Epithelial cell of proximal tubule (primary cell): ENCODE results near the gene SORL1. TPM values are rescaled to one million over a fixed set of nuclear protein-coding genes. Genes with fewer than 3 reads are reported as not detected.

Source experiments
- DNase-seq: peaks from one replicate; pipeline ENCODE4 v3.0.0-alpha.2; 2011; ENCODE audit warnings: low read depth
- H3K4me3 ChIP-seq: 2 replicates; pipeline ENCODE4 v1.5.1; 2011; ENCODE audit warnings: low read depth, mild to moderate bottlenecking, low read length
- total RNA-seq: library from RNA; depleted of rRNA; stranded (reverse); fragments of >200 nt; gene quantifications from 2 replicates; pipeline ENCODE4 v1.2.3, GENCODE V29; 2015
- TF ChIP-seq, protein P1 (sequence below): conservative IDR thresholded peaks from 2 replicates; pipeline ENCODE4 v1.5.1; 2012; ENCODE audit warnings: low read depth, mild to moderate bottlenecking, low read length

Gene SORL1
- total RNA-seq, 1 donor from 2014 or later = 7.8 TPM

DNA sequence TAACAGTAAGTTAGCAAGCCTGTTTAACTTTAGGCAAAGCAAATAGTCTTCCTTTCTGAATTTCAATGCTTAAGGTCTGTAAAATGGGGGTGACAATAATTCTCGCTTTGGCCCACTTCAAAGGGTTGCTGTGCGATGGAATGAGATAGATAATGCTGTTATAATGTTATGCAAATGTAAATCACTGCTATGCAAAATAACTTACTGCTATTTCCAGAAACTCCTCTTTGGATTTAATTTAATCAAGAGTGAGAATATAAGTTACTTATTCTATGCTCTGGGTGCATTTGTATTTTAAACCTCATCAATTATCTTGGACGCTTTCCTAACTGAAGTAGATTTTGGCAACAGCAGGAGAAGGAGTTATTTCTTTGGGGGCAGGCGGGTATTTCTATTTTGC is 4.1 kb upstream of the SORL1 start:
- H3K4me3 ChIP-seq = no peak overlapping the region
- no peak for DNase-seq
- TF ChIP-seq, protein P1, sequence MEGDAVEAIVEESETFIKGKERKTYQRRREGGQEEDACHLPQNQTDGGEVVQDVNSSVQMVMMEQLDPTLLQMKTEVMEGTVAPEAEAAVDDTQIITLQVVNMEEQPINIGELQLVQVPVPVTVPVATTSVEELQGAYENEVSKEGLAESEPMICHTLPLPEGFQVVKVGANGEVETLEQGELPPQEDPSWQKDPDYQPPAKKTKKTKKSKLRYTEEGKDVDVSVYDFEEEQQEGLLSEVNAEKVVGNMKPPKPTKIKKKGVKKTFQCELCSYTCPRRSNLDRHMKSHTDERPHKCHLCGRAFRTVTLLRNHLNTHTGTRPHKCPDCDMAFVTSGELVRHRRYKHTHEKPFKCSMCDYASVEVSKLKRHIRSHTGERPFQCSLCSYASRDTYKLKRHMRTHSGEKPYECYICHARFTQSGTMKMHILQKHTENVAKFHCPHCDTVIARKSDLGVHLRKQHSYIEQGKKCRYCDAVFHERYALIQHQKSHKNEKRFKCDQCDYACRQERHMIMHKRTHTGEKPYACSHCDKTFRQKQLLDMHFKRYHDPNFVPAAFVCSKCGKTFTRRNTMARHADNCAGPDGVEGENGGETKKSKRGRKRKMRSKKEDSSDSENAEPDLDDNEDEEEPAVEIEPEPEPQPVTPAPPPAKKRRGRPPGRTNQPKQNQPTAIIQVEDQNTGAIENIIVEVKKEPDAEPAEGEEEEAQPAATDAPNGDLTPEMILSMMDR = no peak

- TF ChIP-seq, protein P1 = no peak
- no peak for DNase-seq
- no peak overlapping the region for H3K4me3 ChIP-seq
Observed at GRCh38 chr11:121448431-121448941, 3.6 kb upstream of the SORL1 start.

- no peak for DNase-seq
- TF ChIP-seq, protein P1 = no peak
- H3K4me3 ChIP-seq = no peak overlapping the region
Observed at GRCh38 chr11:121449123-121449522, 3.0 kb upstream of the SORL1 start.

DNA sequence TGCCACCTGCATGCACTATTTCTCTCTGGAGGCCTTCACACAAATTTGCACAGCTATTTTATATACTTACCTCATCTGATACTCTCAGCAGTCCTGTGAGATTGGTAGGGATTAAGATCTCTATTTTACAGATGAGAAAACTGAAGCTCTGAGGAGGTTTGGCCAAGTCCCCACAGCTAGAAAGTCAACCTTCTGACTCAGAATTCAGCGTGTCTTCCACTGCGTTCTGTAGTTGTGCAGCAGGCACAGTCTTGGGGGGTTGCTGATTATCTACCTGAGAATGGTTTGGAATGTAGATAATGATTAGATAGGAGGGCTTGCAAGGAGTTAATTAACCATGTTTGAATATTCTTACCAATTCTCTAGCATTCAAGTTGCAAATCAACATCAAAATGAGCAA is 2.5 kb upstream of the SORL1 start:
- no peak overlapping the region for H3K4me3 ChIP-seq
- TF ChIP-seq, protein P1 = no peak
- DNase-seq = no peak

GRCh38 chr11:121450401-121450800 is 1.7 kb upstream of the SORL1 start:
- no peak overlapping the region for H3K4me3 ChIP-seq
- DNase-seq = no peak

GRCh38 chr11:121451178-121451985 is 732 bp upstream of the SORL1 start:
- H3K4me3 ChIP-seq = peak overlapping the region; percentile 62
- TF ChIP-seq, protein P1 = no peak
- DNase-seq = no peak

More at GRCh38 chr11:121450401-121450800, 1.7 kb upstream of the SORL1 start:
- TF ChIP-seq, protein P1 = no peak
